Uterus (tissue), 4 donors: Measurements from ENCODE around the gene CARD11. TPM values are rescaled to one million over a fixed set of nuclear protein-coding genes. Genes with fewer than 3 reads are reported as not detected.

Experiments
- DNase-seq, 2 donors: peaks; one replicate each; pipeline ENCODE4 v3.0.0-alpha.2; 2019 to 2020
- H3K27ac ChIP-seq, 2 donors: fragments of 200-600 bp; sonication (generic); 1 replicate in 1 of 2; 2 replicates in 1 of 2; pipeline ENCODE4 v1.5.1; 2016 to 2018
- H3K27me3 ChIP-seq, 2 donors: fragments of 200-600 bp; sonication (generic); one replicate each; pipeline ENCODE4 v1.5.1; 2018 to 2019; ENCODE audit warnings: control low read depth in 1 of 2
- H3K36me3 ChIP-seq, 2 donors: fragments of 200-600 bp; sonication (generic); one replicate each; pipeline ENCODE4 v1.5.1; 2019; ENCODE audit warnings: control low read depth in 1 of 2
- H3K4me1 ChIP-seq, 2 donors: fragments of 200-600 bp; sonication (generic); one replicate each; pipeline ENCODE4 v1.5.1; 2018 to 2019; ENCODE audit warnings: control low read depth in 1 of 2
- H3K4me3 ChIP-seq, 2 donors: fragments of 200-600 bp; sonication (generic); 1 replicate in 1 of 2; 2 replicates in 1 of 2; pipeline ENCODE4 v1.5.1; 2018 to 2019; ENCODE audit warnings: mild to moderate bottlenecking in 1 of 2
- H3K9me3 ChIP-seq, 2 donors: fragments of 200-600 bp; sonication (generic); one replicate each; pipeline ENCODE4 v1.5.1; 2019; ENCODE audit warnings: control low read depth in 1 of 2
- POLR2A ChIP-seq, 2 donors: fragments of 450-650 bp; IDR thresholded peaks; one replicate each; pipeline ENCODE4 v1.6.1; 2016; ENCODE audit warnings: antibody characterized with exemption in 2 of 2, mild to moderate bottlenecking in 1 of 2, moderate library complexity in 1 of 2
- intact Hi-C: fragments of 100-400 bp; cut with DNase I; formaldehyde crosslinking; loops from one replicate; pipeline ENCODE4 v1.15.1; 2023; ENCODE audit warnings: low total_unique reads
- total RNA-seq, 4 donors: library from RNA; depleted of rRNA in 3 of 4; stranded (reverse); fragments of >200 nt in 3 of 4; gene quantifications; one replicate each; pipeline versions ENCODE4 v1.1.0 to v1.2.4, GENCODE V29; 2014 to 2023
- TF ChIP-seq, protein P1 (sequence below), 4 experiments: fragments of 200-600 bp in 2 of 4; fragments of 450-650 bp in 2 of 4; sonication (generic) in 2 of 4; IDR thresholded peaks; one replicate each; pipeline ENCODE4 v1.5.1; 2016 to 2019; ENCODE audit warnings: antibody characterized with exemption in 4 of 4, mild to moderate bottlenecking in 2 of 4, moderate library complexity in 1 of 4
- donor health status: DM: yes; HTN: yes; CAD: no.

The CARD11 gene
- total RNA-seq, 4 donors from 2014 or later: 0.95 to 1.0 TPM; not detected in 2

GRCh38 chr7:2999078-2999500 lies 44.6 kb downstream of the CARD11 start:
- Histone ChIP-seq H3K4me1 (no peaks in the 10 kb centered on the region), H3K27me3 (no peaks in the 10 kb centered on the region), H3K36me3 (no peaks in the 10 kb centered on the region), H3K27ac (no peak overlapping the region), H3K4me3 (no peak overlapping the region), H3K9me3 (no peaks in the 10 kb centered on the region)
- TF ChIP-seq, protein P1, sequence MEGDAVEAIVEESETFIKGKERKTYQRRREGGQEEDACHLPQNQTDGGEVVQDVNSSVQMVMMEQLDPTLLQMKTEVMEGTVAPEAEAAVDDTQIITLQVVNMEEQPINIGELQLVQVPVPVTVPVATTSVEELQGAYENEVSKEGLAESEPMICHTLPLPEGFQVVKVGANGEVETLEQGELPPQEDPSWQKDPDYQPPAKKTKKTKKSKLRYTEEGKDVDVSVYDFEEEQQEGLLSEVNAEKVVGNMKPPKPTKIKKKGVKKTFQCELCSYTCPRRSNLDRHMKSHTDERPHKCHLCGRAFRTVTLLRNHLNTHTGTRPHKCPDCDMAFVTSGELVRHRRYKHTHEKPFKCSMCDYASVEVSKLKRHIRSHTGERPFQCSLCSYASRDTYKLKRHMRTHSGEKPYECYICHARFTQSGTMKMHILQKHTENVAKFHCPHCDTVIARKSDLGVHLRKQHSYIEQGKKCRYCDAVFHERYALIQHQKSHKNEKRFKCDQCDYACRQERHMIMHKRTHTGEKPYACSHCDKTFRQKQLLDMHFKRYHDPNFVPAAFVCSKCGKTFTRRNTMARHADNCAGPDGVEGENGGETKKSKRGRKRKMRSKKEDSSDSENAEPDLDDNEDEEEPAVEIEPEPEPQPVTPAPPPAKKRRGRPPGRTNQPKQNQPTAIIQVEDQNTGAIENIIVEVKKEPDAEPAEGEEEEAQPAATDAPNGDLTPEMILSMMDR (IDR thresholded peaks at IDR 0.05): no peak
- no peak for TF ChIP-seq POLR2A (IDR thresholded peaks at IDR 0.05)
- intact Hi-C loops: no loop called here
- no peak for DNase-seq

DNA sequence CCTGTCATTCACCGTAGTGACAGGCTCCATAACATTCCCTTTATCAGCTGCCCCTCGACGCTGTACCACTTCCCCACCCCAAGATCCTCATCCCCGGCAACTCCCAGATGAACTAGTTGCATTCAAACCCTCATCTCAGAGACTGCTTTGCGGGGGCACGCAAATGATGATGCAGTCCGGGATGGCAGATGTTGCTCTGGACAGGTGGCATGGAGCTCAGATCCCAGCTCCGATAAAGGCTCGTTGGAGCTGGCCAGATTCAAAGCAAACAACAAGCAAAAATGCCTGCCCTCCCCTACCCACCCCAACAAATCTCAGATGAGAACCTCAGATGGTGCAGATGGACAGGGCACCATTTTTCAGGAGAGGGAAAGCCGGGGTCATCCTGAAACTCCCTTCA lies 46.7 kb downstream of the CARD11 start:
- H3K9me3 ChIP-seq: no peaks in the 10 kb centered on the region
- H3K4me1 ChIP-seq: no peaks in the 10 kb centered on the region
- no peaks in the 10 kb centered on the region for H3K27me3 ChIP-seq
- H3K36me3 ChIP-seq: no peaks in the 10 kb centered on the region
- no peak overlapping the region for H3K27ac ChIP-seq
- TF ChIP-seq, protein P1 (IDR thresholded peaks at IDR 0.05): no peak
- no peak for TF ChIP-seq POLR2A (IDR thresholded peaks at IDR 0.05)
- intact Hi-C loops: no loop called here
- no peak overlapping the region for H3K4me3 ChIP-seq
- no peak for DNase-seq

DNA sequence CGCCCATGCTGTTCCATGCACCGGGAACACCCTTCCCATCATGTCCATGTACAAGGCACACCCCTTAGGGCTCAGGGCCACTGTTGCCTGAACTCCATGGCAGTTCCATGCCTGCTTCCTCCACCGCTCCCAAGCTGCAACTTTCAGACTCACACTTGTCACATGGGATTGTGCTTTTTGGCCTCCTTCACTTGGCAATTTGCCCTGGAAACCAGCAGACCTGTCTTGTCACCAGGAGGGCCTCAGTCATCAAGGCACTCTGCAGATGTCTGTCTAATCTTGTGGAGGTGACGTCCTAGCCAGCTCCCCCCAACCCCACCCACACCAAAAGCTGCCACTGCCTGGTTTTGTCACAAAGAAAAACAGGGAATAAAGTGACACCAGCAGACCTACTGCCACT lies 47.5 kb downstream of the CARD11 start:
- DNase-seq: no peak
- Histone ChIP-seq H3K4me1 (no peaks in the 10 kb centered on the region), H3K27me3 (no peaks in the 10 kb centered on the region), H3K36me3 (no peaks in the 10 kb centered on the region), H3K9me3 (no peaks in the 10 kb centered on the region), H3K4me3 (no peak overlapping the region), H3K27ac (no peak overlapping the region)
- TF ChIP-seq POLR2A (IDR thresholded peaks at IDR 0.05): no peak
- intact Hi-C loops: no loop called here

GRCh38 chr7:2993868-2994267 lies 49.8 kb downstream of the CARD11 start:
- no peak for TF ChIP-seq POLR2A (IDR thresholded peaks at IDR 0.05)
- TF ChIP-seq, protein P1 (IDR thresholded peaks at IDR 0.05): no peak
- intact Hi-C loops: no loop called here
- Histone ChIP-seq H3K9me3 (no peaks in the 10 kb centered on the region), H3K36me3 (no peaks in the 10 kb centered on the region), H3K27ac (no peak overlapping the region), H3K27me3 (no peaks in the 10 kb centered on the region), H3K4me1 (no peaks in the 10 kb centered on the region), H3K4me3 (no peak overlapping the region)
- no peak for DNase-seq

GRCh38 chr7:2993396-2993795 lies 50.3 kb downstream of the CARD11 start:
- Histone ChIP-seq H3K36me3 (no peaks in the 10 kb centered on the region), H3K27me3 (no peaks in the 10 kb centered on the region), H3K27ac (no peak overlapping the region), H3K4me1 (no peaks in the 10 kb centered on the region), H3K4me3 (no peak overlapping the region), H3K9me3 (no peaks in the 10 kb centered on the region)
- intact Hi-C loops: no loop called here
- no peak for TF ChIP-seq POLR2A (IDR thresholded peaks at IDR 0.05)
- TF ChIP-seq, protein P1 (IDR thresholded peaks at IDR 0.05): no peak
- DNase-seq: no peak

GRCh38 chr7:2990949-2991470 lies 52.7 kb downstream of the CARD11 start:
- H3K9me3 ChIP-seq: no peaks in the 10 kb centered on the region

More at GRCh38 chr7:2990949-2991470, 52.7 kb downstream of the CARD11 start:
- no peaks in the 10 kb centered on the region for H3K27me3 ChIP-seq
- no peak for DNase-seq
- H3K36me3 ChIP-seq: no peaks in the 10 kb centered on the region
- H3K4me1 ChIP-seq: no peaks in the 10 kb centered on the region
- no peak overlapping the region for H3K4me3 ChIP-seq
- H3K27ac ChIP-seq: no peak overlapping the region
- TF ChIP-seq, protein P1 (IDR thresholded peaks at IDR 0.05): no peak
- no peak for TF ChIP-seq POLR2A (IDR thresholded peaks at IDR 0.05)
- intact Hi-C loops: no loop called here
